Vagina (tissue), 2 donors: ENCODE data around the gene B3GLCT.

Experiments used
- CTCF ChIP-seq, 3 experiments: fragments of 450-650 bp in 2 of 3; fragments of 200-600 bp in 1 of 3; sonication (generic) in 1 of 3; IDR thresholded peaks; one replicate each; pipeline ENCODE4 v1.5.1; 2017 to 2019; ENCODE audit warnings: antibody characterized with exemption in 3 of 3, mild to moderate bottlenecking in 2 of 3, moderate library complexity in 2 of 3
- POLR2A ChIP-seq, 2 donors: fragments of 450-650 bp; IDR thresholded peaks; one replicate each; pipeline ENCODE4 v1.6.1; 2017; ENCODE audit warnings: antibody characterized with exemption in 2 of 2, mild to moderate bottlenecking in 2 of 2, moderate library complexity in 2 of 2
- POLR2AphosphoS5 ChIP-seq, 2 donors: sonication (generic); formaldehyde crosslinking; IDR thresholded peaks; one replicate each; pipeline ENCODE4 v1.9.0; 2017; ENCODE audit warnings: antibody characterized with exemption in 2 of 2, mild to moderate bottlenecking in 2 of 2, low read depth in 1 of 2; ENCODE audit not compliant: insufficient read depth in 1 of 2

- TF ChIP-seq CTCF (IDR thresholded peaks at IDR 0.05) (no peak), POLR2A (IDR thresholded peaks at IDR 0.05) (no peak), POLR2AphosphoS5 (IDR thresholded peaks at IDR 0.05; ENCODE audit: insufficient read depth in 1 of 2, low read depth in 1 of 2) (no peak)
These were observed 7.5 kb upstream of the B3GLCT start for GRCh38 chr13:31192306-31192705.
